Stimulated activated CD4-positive, alpha-beta T cell treated with anti-CD3 and anti-CD28 coated beads, Interleukin-2, amount 100 ng/mL, for 4 hours (primary cell): ENCODE results near the gene C18orf54.
"Not testable (repeated sequence)": the region's sequence is repeated elsewhere in the genome, so short reads cannot be mapped to it uniquely, and the experiment has no call there.

Source experiments
- DNase-seq: peaks from one replicate; pipeline ENCODE4 v3.0.0-alpha.2; 2020; ENCODE audit warnings: low read depth

Gene C18orf54

GRCh38 chr18:54357660-54358494 is at the start of gene C18orf54, which contains the start of gene STARD6:
Gene C18orf54 (plus strand): TSS chr18:54357906. CDS start chr18:54360573, 2,667 bp downstream.
Gene STARD6 (minus strand): TSS chr18:54357858. CDS start chr18:54354573, 3,285 bp downstream.
- peak; percentile 84 for DNase-seq

DNA sequence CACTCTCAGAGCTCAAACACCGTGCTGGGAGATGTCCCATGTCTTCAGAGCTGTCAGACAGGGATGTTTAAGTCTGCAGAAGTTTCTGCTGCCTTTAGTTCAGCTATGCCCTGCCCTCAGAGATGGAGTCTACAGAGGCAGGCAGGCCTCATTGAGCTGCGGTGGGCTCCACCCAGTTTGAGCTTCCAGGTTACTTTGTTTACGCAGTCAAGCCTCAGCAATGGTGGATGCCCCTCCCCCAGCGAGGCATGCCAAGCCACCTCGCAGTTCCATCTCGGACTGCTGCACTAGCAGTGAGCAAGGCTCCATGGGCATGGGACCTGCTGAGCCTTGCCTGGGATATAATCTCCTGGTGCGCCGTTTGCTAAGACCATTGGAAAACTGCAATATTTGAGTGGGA is 48.1 kb upstream of the C18orf54 start:
- DNase-seq, result not testable (repeated sequence)

DNA sequence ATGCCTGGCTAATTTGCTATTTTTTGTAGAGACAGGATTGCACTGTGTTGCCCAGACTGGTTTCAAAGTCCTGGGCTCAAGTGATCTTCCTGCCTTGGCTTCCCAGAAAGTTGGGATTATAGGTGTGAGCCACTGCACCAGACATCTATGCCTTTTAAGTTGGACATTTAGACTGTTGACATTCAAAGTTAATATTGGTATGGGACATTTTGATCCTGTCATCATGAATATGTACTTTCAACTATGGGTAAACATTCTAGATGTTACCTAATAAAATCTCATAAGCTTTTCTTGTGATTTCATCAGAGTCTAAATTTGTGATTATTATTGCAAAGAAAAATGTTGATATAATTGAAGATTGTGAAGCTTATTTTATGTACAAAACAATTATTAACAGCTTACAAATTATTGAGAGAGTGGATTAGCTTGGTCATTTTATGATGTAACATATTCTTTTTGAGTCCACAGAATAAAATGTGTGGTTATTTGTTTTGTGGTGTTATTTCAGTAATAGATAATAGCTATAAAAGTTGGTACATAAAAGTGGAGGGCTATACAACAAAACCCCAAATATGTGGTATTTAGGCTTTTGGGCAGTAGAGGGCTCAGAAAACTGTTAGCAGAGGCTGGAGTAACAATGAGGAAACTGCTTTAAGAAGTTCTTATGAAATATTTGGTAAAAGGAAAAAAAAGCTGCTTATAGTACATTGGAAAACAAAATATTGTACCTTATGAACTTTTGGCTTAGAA is 41.5 kb upstream of the C18orf54 start:
- no peak for DNase-seq

DNA sequence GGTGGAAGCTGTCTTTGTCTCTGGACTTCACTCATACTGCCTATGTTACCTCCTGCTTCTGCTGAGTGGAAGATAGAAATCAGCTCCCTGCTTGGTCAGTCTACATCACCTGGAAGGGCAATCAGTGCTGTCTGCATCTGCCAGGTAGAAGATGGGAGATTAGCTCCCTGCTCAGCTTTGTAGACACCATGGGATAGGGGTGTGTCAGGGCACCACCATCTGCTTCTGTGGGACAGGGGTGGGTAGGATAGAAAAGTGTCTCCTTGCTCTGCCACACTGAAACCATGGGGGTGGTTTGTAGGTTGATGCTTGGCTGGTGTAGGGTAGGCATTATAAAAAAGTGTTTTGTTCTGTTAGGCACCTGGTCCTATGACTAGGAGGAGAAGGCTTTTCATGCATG is 34.1 kb upstream of the C18orf54 start:
- DNase-seq, result no peak

DNA sequence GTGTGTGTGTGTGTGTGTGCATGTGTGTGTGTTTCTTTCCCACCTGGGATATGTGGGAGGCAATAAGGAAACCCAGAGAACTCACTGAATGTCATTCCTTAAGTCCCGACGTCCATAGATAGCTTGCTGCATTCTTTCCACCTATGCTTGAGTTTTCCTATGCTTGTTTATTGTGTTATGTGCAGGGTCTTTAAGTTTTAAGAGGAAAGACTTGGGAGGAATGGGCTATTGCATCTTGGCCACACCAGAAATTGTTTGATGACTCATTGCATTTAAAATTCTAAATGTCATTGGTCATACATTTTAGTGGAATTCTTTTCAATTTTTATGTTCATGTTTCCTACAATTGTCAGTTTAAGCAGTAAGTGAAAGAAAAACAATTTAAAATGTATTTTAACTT is 33.7 kb upstream of the C18orf54 start:
- DNase-seq, result no peak

- DNase-seq, result no peak
Observed at GRCh38 chr18:54327818-54328217, 29.9 kb upstream of the C18orf54 start.

DNA sequence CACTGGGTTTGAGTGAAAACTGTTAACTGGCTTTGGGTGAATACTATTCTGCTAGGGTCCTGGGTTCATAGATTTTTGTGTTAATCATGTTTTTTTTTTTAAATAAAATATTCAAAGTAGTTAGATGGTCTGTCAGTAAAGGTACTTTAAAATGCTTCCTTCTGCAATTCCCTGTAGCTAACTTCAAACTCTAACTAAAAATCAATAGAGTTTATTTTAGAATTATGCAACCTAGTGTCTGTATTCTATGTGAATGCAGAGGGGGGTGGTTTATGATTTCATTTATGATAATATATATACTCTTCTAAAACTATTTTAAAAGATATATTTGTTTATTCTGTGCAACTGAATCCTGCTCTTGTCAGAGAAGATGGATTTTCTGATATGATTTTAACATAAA is 27.9 kb upstream of the C18orf54 start:
- no peak for DNase-seq

DNA sequence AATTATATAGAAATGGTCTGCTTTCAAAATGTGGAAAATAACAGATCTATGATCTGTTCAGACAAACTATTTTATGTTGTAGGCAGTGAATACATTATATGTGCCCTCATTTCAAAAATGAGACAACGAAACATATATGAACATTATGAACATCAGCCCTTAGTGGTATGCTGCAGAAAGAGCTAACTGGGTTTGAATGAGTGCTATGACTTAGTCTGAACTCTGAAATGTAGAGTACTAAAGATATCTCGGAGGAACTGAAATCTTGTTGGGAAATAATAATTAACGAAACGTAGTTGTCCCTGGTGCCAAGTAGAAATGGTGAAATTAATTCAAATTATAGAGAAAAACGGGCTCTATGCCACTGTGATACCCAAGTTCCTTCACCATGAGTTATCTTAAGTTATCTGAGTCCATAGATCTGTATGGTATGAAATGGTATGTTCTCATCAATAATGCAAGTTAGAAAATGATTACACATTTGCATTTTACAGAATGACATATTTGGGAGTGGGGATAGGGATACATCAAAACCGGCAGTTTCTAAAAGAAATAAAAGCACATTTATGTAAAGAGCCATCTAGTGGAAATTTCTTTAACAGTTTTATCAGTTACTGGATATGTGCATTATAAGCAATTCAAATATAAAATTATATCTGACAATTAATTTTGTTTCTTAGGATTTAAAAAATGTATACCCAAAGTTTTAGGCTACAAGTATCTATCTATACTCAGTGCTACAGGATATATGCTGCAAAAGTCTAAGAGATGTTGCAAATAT is 26.7 kb upstream of the C18orf54 start:
- no peak for DNase-seq

GRCh38 chr18:54335638-54336173 is 22.0 kb upstream of the C18orf54 start:
- DNase-seq, result no peak

GRCh38 chr18:54338230-54338629 is 19.5 kb upstream of the C18orf54 start:
- no peak for DNase-seq

- no peak for DNase-seq
Observed at GRCh38 chr18:54351186-54351585, 6.5 kb upstream of the C18orf54 start.

- no peak for DNase-seq
Observed at GRCh38 chr18:54357082-54357659, 535 bp upstream of the C18orf54 start.

- DNase-seq, result peak; percentile 0
Observed at GRCh38 chr18:54358495-54359040, 862 bp downstream of the C18orf54 start.

DNA sequence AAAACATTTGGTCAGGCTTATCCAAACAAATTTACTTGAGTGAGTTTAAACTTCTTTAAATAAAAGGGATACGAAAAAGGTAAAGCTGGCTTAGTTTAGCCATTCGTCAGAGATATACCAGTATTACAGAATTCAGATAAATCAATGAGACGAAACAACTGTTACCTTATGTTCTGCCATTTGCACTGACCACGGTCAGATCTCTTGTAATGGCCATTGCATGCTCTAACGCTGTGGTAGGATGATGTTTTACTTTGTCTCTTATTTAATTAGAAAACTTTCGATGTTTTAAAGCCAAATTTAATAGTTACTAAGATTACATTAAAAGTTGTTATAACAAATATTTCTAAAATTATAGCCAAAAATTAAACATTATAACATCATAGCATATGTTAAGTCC is 1.5 kb downstream of the C18orf54 start:
- DNase-seq, result no peak

GRCh38 chr18:54360406-54360805 is 2.7 kb downstream of the C18orf54 start:
- DNase-seq, result no peak

DNA sequence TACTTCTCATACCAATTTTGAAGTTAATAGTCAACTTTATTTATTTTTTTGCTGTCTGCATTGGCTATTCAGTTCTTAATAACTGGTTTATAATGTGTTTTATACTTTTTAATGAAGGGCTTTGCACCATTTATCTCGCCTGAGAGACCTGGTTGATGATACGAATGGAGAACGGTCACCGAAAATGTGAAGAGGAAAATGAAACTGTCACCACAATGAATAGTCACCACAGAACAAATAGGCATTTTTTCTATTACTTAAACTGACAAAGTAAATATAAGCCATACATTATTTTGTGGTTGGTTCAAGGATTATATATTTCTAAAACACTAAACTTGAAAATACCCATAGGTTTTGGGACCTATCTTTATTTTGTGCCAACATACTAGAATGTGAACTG is 20.4 kb downstream of the C18orf54 start:
- DNase-seq, result no peak

DNA sequence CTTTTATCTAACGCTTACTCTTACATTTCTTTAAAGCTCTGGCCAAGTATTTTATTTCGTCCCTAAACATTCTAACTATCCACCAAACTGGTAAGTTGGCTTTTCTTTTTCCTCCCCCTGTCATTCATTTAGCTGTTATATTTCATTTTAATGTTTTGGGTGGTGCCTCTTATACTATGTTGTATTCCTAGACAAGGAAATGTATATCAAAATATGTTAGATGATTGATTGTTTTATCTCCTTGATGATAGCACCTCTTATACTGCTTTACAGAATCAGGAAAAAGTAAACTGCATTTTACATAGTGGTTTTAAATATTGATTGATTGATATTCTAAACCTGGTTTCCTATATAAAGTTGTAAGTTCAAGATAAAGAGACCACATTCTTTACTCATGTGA is 23.9 kb downstream of the C18orf54 start:
- no peak for DNase-seq

DNA sequence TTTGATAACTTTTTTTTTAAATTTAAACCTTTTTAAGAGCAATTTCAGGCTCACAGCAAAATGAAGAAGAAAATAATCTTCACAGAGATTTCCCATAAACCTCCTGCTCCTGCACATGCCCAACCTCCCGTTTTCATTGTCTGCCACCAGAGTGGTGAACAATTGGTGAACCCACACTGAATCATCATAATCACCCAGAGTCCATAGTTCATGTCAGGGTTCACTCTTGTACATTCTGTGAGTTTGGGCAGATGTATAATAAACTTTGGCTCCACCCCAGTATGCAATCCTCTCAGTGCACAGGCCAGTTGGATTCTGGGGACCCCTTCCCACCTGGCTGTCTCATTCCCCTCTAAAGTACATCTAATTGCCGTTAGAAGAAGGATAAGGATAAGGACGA is 24.4 kb downstream of the C18orf54 start:
- DNase-seq, result no peak

DNA sequence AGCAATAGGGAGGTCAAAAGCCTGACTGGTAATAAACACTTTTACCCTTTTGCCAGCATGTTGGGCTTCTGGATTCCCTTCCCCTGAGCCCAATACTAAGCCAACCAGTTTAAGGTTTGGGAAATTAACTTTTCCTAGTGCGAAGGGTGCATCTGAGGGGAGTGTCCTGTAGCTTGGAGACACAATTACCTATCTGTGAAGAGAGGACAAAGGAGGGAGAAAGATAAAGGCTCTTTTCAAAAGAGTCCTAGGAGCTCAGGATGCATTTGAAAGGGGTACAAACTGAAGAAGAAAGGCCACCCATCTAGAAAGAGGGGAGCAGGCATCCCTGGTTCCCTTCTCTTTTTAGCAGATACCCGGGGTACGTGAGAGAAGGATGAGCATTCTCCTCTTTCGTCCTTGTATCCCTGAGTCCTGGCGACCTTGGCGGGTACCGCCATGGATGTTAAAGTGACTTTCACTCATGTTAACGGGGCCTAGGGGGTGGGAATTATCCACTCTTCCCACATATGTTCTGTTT is 25.1 kb downstream of the C18orf54 start:
- DNase-seq, result no peak

- DNase-seq, result no peak
Observed at GRCh38 chr18:54386043-54386442, 28.3 kb downstream of the C18orf54 start.

- DNase-seq, result not testable (repeated sequence)
Observed at GRCh38 chr18:54386800-54387495, 29.2 kb downstream of the C18orf54 start.
